Measurements from ENCODE around the gene ZNF574. TPM values are rescaled to one million over a fixed set of nuclear protein-coding genes. Genes with fewer than 3 reads are reported as not detected.

Gene ZNF574
- total RNA-seq, 1 experiment from 2014 or later: 15.7 TPM

DNA sequence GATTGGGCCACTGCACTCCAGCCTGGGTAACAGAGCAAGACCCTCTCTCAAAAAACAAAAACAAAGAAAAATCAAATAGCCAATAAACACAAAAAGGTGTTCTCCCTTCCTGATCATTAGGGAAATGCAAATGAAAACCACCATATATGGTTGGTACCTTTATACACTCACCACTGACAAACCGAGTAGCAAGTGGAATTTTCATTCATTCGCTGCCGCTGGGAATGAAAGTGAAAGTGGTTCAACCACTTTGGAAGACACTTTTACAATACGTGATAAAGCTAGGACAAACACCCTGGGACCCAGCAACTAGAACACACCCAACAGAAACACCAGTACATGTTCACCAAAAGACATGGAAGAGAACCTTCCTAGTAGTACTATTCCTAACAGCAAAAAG, 27.0 kb upstream of the ZNF574 start:
- TF ChIP-seq REST (IDR thresholded peaks at IDR 0.05; ENCODE audit: insufficient read depth in 1 of 2, low read depth in 2 of 2, low read length in 1 of 2) (no peak), TCF7L2 (IDR thresholded peaks at IDR 0.05; ENCODE audit: low read depth, low read length) (no peak), SIN3A (IDR thresholded peaks at IDR 0.05; ENCODE audit: borderline replicate concordance, insufficient read depth, low read depth, low read length) (no peak), POLR2AphosphoS5 (IDR thresholded peaks at IDR 0.05; ENCODE audit: low read depth, low read length) (no peak)
- TF ChIP-seq, protein P1, sequence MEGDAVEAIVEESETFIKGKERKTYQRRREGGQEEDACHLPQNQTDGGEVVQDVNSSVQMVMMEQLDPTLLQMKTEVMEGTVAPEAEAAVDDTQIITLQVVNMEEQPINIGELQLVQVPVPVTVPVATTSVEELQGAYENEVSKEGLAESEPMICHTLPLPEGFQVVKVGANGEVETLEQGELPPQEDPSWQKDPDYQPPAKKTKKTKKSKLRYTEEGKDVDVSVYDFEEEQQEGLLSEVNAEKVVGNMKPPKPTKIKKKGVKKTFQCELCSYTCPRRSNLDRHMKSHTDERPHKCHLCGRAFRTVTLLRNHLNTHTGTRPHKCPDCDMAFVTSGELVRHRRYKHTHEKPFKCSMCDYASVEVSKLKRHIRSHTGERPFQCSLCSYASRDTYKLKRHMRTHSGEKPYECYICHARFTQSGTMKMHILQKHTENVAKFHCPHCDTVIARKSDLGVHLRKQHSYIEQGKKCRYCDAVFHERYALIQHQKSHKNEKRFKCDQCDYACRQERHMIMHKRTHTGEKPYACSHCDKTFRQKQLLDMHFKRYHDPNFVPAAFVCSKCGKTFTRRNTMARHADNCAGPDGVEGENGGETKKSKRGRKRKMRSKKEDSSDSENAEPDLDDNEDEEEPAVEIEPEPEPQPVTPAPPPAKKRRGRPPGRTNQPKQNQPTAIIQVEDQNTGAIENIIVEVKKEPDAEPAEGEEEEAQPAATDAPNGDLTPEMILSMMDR (IDR thresholded peaks at IDR 0.05): no peak
- peak; percentile 62 for ATAC-seq
- Histone ChIP-seq H3K27ac (ENCODE audit: low read length) (peak overlapping the region; percentile 81), H3K36me3 (ENCODE audit: control insufficient read depth, insufficient read depth, low read length) (no peaks in the 10 kb centered on the region), H3K9me3 (ENCODE audit: control insufficient read depth, insufficient read depth, low read depth, low read length) (no peaks in the 10 kb centered on the region), H3K27me3 (ENCODE audit: control insufficient read depth, insufficient read depth, low read length) (no peaks in the 10 kb centered on the region), H3K4me1 (ENCODE audit: control insufficient read depth, insufficient read depth, low read length) (peaks cover 3% of the 10 kb centered on the region; the same call in 1 of the 2 replicates), H3K4me3 (ENCODE audit: low read depth in 2 of 2, low read length in 2 of 2) (peak overlapping the region; percentile 32 to 43)
- intact Hi-C loops (cut with micrococcal nuclease; ENCODE audit: unreplicated experiment) (no loop called here), in situ Hi-C loops (cut with HindIII; ENCODE audit: low pct_unique_long_range_greater_than_20kb, low sequenced_read_pairs) (no loop called here)
- POLR2A ChIA-PET: interaction anchor here (0.6 kb wide), 1 partner anchor 74 kb away, joined by 4 read pairs; no protein-coding TSS in a partner anchor
- CTCF ChIA-PET: no interaction called here
- no peak for DNase-seq (ENCODE audit: low read depth, low spot score)
- no TSS peak for BruUV-seq (replicated peaks)

DNA sequence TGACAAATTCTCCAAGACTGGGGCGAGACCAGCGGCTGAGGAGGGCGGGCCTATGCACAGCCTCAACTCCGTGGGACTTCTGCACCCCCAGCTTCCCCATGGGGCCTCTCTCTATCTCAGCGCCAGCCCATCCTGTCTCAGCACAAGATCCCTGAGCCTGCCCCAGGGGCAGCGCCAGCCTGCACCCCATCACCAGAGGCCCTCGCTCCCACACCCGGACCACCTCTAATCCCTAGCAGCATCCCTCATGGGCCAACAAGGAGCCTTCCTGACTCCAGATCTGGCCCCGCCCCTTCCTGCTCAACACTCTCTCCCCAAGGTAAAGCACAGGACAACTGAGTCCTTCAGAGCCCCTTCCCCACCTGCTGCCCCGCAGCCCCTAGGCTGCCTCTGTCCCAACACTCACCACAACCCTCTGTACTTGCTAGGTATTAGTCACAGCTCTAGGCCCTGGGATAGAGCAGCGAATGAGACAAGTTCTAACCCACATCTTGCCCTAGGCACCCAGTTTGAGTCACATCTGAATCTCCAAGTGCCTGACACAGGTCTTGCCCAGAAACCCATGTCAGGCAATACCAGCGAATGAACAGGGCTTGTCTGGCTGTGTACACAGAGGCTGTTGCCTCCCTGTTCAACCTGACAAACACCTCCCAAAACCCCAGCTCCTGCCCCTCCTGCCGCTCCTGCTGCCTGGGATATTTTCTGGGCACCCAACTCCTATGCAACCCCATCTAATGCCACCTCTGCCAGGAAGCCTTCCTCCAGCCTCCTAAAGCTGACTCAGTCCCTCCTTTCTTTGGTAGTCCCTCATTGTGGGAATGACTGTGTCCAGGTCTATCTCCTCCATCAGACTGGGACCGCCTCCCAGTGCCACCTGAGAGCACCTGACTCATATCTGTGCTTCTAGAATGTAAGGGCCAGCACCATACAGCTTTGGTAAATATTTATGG, 24.5 kb upstream of the ZNF574 start:
- ChIA-PET CTCF (interaction anchor here (1.0 kb wide), 1 partner anchor 17 kb away, joined by 5 read pairs; no protein-coding TSS in a partner anchor), POLR2A (interaction anchor here (0.6 kb wide), 2 partner anchors 17 to 52 kb away, joined by 7 to 10 read pairs; no protein-coding TSS in a partner anchor)
- intact Hi-C loops (cut with micrococcal nuclease; ENCODE audit: unreplicated experiment): no loop called here
- no TSS peak for BruUV-seq (replicated peaks)
- ATAC-seq (peak; percentile 39; the same call in 1 of the 2 replicates), DNase-seq (ENCODE audit: low read depth, low spot score) (no peak)
- no peaks in the 10 kb centered on the region for H3K36me3 ChIP-seq (ENCODE audit: control insufficient read depth, insufficient read depth, low read length)
- no peak for TF ChIP-seq POLR2AphosphoS5 (IDR thresholded peaks at IDR 0.05; ENCODE audit: low read depth, low read length)
- TF ChIP-seq, protein P1 (IDR thresholded peaks at IDR 0.05): no peak
- no peak for TF ChIP-seq TCF7L2 (IDR thresholded peaks at IDR 0.05; ENCODE audit: low read depth, low read length)
- no peak for TF ChIP-seq SIN3A (IDR thresholded peaks at IDR 0.05; ENCODE audit: borderline replicate concordance, insufficient read depth, low read depth, low read length)
- TF ChIP-seq REST (IDR thresholded peaks at IDR 0.05; ENCODE audit: insufficient read depth in 1 of 2, low read depth in 2 of 2, low read length in 1 of 2): no peak
- in situ Hi-C loops (cut with HindIII; ENCODE audit: low pct_unique_long_range_greater_than_20kb, low sequenced_read_pairs): no loop called here
- no peaks in the 10 kb centered on the region for H3K27me3 ChIP-seq (ENCODE audit: control insufficient read depth, insufficient read depth, low read length)
- H3K4me1 ChIP-seq (ENCODE audit: control insufficient read depth, insufficient read depth, low read length): peaks cover 3% of the 10 kb centered on the region; the same call in 1 of the 2 replicates
- no peaks in the 10 kb centered on the region for H3K9me3 ChIP-seq (ENCODE audit: control insufficient read depth, insufficient read depth, low read depth, low read length)
- H3K4me3 ChIP-seq (ENCODE audit: low read depth in 2 of 2, low read length in 2 of 2): no peak overlapping the region
- H3K27ac ChIP-seq (ENCODE audit: low read length): no peak overlapping the region
